ENCODE results near the gene DCC. TPM values are rescaled to one million over a fixed set of nuclear protein-coding genes. Genes with fewer than 3 reads are reported as not detected.

The DCC gene
- total RNA-seq, 3 donors from 2014 or later = under 0.01 to 1.6 (median 0.15) TPM

GRCh38 chr18:52334896-52335295 is 5.1 kb upstream of the DCC start:
- intact Hi-C loops (cut with DNase I; ENCODE audit: low total_unique reads) = no loop called here
- no peak for DNase-seq (ENCODE audit: low spot score in 2 of 2)
- H3K4me3 ChIP-seq = no peak overlapping the region
- H3K27me3 ChIP-seq = peaks cover 0 to 29% of the 10 kb centered on the region in 2 donors
- no peaks in the 10 kb centered on the region for H3K36me3 ChIP-seq
- no peak for TF ChIP-seq POLR2AphosphoS5 (IDR thresholded peaks at IDR 0.05)
- TF ChIP-seq POLR2A (IDR thresholded peaks at IDR 0.05) = no peak
- TF ChIP-seq CTCF (IDR thresholded peaks at IDR 0.05) = no peak
- H3K9me3 ChIP-seq = no peaks in the 10 kb centered on the region
- no peaks in the 10 kb centered on the region for H3K4me1 ChIP-seq
- no peak overlapping the region for H3K27ac ChIP-seq

GRCh38 chr18:52337276-52337675 is 2.7 kb upstream of the DCC start:
- no peaks in the 10 kb centered on the region for H3K9me3 ChIP-seq
- intact Hi-C loops (cut with DNase I; ENCODE audit: low total_unique reads) = no loop called here
- no peak overlapping the region for H3K27ac ChIP-seq
- TF ChIP-seq CTCF (IDR thresholded peaks at IDR 0.05) (no peak), POLR2A (IDR thresholded peaks at IDR 0.05) (no peak), POLR2AphosphoS5 (IDR thresholded peaks at IDR 0.05) (no peak)
- H3K27me3 ChIP-seq = peaks cover 0 to 52% of the 10 kb centered on the region in 2 donors
- no peaks in the 10 kb centered on the region for H3K4me1 ChIP-seq
- H3K4me3 ChIP-seq = no peak overlapping the region
- no peaks in the 10 kb centered on the region for H3K36me3 ChIP-seq
- DNase-seq (ENCODE audit: low spot score in 2 of 2) = no peak

GRCh38 chr18:52340406-52341102 is 557 bp downstream of the DCC start:
- H3K4me1 ChIP-seq = no peaks in the 10 kb centered on the region
- TF ChIP-seq POLR2AphosphoS5 (IDR thresholded peaks at IDR 0.05) (no peak), POLR2A (IDR thresholded peaks at IDR 0.05) (no peak), CTCF (IDR thresholded peaks at IDR 0.05) (no peak)
- H3K4me3 ChIP-seq = peak overlapping the region; percentile 3 to 58 (median 33)
- no peaks in the 10 kb centered on the region for H3K9me3 ChIP-seq
- H3K36me3 ChIP-seq = no peaks in the 10 kb centered on the region
- no peak for DNase-seq (ENCODE audit: low spot score in 2 of 2)
- no peak overlapping the region for H3K27ac ChIP-seq
- intact Hi-C loops (cut with DNase I; ENCODE audit: low total_unique reads) = no loop called here
- peaks cover 0 to 52% of the 10 kb centered on the region in 2 donors for H3K27me3 ChIP-seq

- intact Hi-C loops (cut with DNase I; ENCODE audit: low total_unique reads) = no loop called here
- Histone ChIP-seq H3K4me1 (no peaks in the 10 kb centered on the region), H3K4me3 (peak overlapping the region in 1 of 3 donors; percentile 58), H3K9me3 (no peaks in the 10 kb centered on the region), H3K27ac (no peak overlapping the region), H3K27me3 (peaks cover 0 to 52% of the 10 kb centered on the region in 2 donors), H3K36me3 (no peaks in the 10 kb centered on the region)
- TF ChIP-seq CTCF (IDR thresholded peaks at IDR 0.05) (no peak), POLR2AphosphoS5 (IDR thresholded peaks at IDR 0.05) (no peak), POLR2A (IDR thresholded peaks at IDR 0.05) (no peak)
- DNase-seq (ENCODE audit: low spot score in 2 of 2) = no peak
Measured at GRCh38 chr18:52341103-52341432, 1.1 kb downstream of the DCC start.

GRCh38 chr18:52341608-52342381 is 1.8 kb downstream of the DCC start:
- H3K27me3 ChIP-seq = peaks cover 0 to 52% of the 10 kb centered on the region in 2 donors
- no peak for DNase-seq (ENCODE audit: low spot score in 2 of 2)
- H3K4me1 ChIP-seq = no peaks in the 10 kb centered on the region
- H3K4me3 ChIP-seq = peak overlapping the region; percentile 6 to 58 (median 31)
- no peaks in the 10 kb centered on the region for H3K9me3 ChIP-seq
- H3K27ac ChIP-seq = no peak overlapping the region
- intact Hi-C loops (cut with DNase I; ENCODE audit: low total_unique reads) = no loop called here
- TF ChIP-seq CTCF (IDR thresholded peaks at IDR 0.05) (no peak), POLR2A (IDR thresholded peaks at IDR 0.05) (no peak), POLR2AphosphoS5 (IDR thresholded peaks at IDR 0.05) (no peak)
- no peaks in the 10 kb centered on the region for H3K36me3 ChIP-seq
